Transverse colon (tissue), 4 donors: ENCODE measurements around the gene UBE2F. TPM values are rescaled to one million over a fixed set of nuclear protein-coding genes. Genes with fewer than 3 reads are reported as not detected.

Experiments
- DNase-seq: peaks from one replicate; pipeline ENCODE4 v3.0.0-alpha.2; 2019
- H3K27ac ChIP-seq, 4 donors: fragments of 200-600 bp; sonication (generic); 2 replicates each; pipeline ENCODE4 v1.5.1; 2016 to 2018; ENCODE audit warnings: inconsistent platforms in 4 of 4
- H3K27me3 ChIP-seq: fragments of 200-600 bp; sonication (generic); 2 replicates; pipeline ENCODE4 v1.5.1; 2017; ENCODE audit warnings: inconsistent platforms
- H3K36me3 ChIP-seq, 4 donors: fragments of 200-600 bp; sonication (generic); 2 replicates each; pipeline ENCODE4 v1.5.1; 2017 to 2019; ENCODE audit warnings: inconsistent platforms in 4 of 4
- H3K4me1 ChIP-seq, 4 donors: fragments of 200-600 bp; sonication (generic); 2 replicates each; pipeline ENCODE4 v1.5.1; 2017 to 2020; ENCODE audit warnings: inconsistent platforms in 4 of 4
- H3K4me3 ChIP-seq, 4 donors: fragments of 200-600 bp; sonication (generic); 1 replicate in 1 of 4; 2 replicates in 3 of 4; pipeline versions ENCODE4 v1.5.1 to v1.6.1; 2017 to 2019; ENCODE audit warnings: inconsistent platforms in 4 of 4
- H3K9me3 ChIP-seq, 2 donors: fragments of 200-600 bp; sonication (generic); 2 replicates each; pipeline ENCODE4 v1.5.1; 2017 to 2019; ENCODE audit warnings: inconsistent platforms in 2 of 2
- CTCF ChIP-seq, 5 experiments: fragments of 200-600 bp in 3 of 5; fragments of 450-650 bp in 2 of 5; sonication (generic) in 3 of 5; IDR thresholded peaks; 1 replicate in 2 of 5; 2 replicates in 3 of 5; pipeline ENCODE4 v1.5.1; 2016 to 2017; ENCODE audit warnings: antibody characterized with exemption in 5 of 5, inconsistent platforms in 3 of 5, mild to moderate bottlenecking in 2 of 5, moderate library complexity in 1 of 5
- EP300 ChIP-seq: sonication (generic); formaldehyde crosslinking; IDR thresholded peaks from one replicate; pipeline ENCODE4 v1.6.1; 2017; ENCODE audit warnings: antibody characterized with exemption, low read depth
- POLR2A ChIP-seq: fragments of 450-650 bp; IDR thresholded peaks from one replicate; pipeline ENCODE4 v1.6.1; 2016; ENCODE audit warnings: antibody characterized with exemption, mild to moderate bottlenecking, moderate library complexity
- POLR2AphosphoS5 ChIP-seq, 3 donors: sonication (generic); formaldehyde crosslinking; IDR thresholded peaks; one replicate each; pipeline ENCODE4 v1.6.1; 2016; ENCODE audit warnings: antibody characterized with exemption in 3 of 3
- WGBS, 2 donors: methylation state at CpG; one replicate each; pipeline ENCODE4 v1.1.5; 2018; ENCODE audit warnings: low coverage in 1 of 2; 5-methylcytosine and 5-hydroxymethylcytosine counted together
- in situ Hi-C, 4 donors: fragments of 200-750 bp; cut with MboI; loops; one replicate each; pipeline versions ENCODE4 v1.15.0 to v1.15.1; 2017; ENCODE audit warnings: low sequenced_read_pairs in 3 of 4, low pct_ligation_motif_present in 1 of 4, low pct_unique_long_range_greater_than_20kb in 1 of 4
- intact Hi-C: fragments of 100-400 bp; cut with DNase I; formaldehyde crosslinking; loops from one replicate; pipeline ENCODE4 v1.15.1; 2023; ENCODE audit warnings: low total_unique reads
- total RNA-seq, 4 donors: library from RNA; depleted of rRNA; stranded (reverse); fragments of >200 nt; gene quantifications; one replicate each; pipeline ENCODE4 v1.1.0, GENCODE V29; 2016

The UBE2F gene
- total RNA-seq, 4 donors from 2014 or later: 66.8 to 79.4 (median 70.5) TPM

GRCh38 chr2:237921967-237922492 is 44.8 kb upstream of the UBE2F start:
- in situ Hi-C loops: no loop called here
- H3K27ac ChIP-seq: peak overlapping the region in 2 of 4 donors; percentile 61 to 83
- H3K4me3 ChIP-seq: no peak overlapping the region

DNA sequence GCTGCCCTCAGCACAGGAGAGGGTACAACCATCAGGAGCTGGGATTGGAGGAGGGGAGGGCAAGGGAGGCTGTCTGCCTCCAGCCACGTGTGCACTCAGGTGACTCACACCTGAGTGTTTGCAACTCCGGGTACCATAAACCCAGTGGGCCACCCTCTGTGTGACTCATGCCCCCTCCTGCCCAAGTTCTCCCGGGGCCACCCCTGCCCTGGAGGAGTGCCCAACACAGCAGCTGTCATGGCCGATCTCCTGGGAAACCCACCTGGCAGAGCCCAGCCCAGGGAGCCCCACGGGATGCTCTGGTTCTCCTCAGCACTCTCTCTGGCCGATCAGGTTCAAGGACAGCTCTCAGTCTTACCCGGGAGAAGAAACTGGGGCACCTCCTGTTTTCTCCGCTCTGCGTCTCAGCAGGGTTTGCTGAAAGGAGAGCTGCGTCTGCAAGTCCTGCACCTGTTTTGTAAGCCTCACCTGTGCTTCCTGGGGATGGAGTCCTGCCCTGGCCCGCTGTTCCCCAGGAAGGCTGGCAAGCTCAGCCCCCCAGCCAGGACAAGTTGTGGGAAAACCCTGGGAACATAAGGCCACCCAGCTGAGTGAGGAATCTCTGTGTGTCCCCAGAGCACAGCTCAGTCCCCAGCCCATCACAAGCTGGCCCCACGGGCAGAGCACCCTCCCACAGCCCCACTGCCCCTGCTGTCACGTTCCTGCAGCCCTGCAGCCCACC is 44.0 kb upstream of the UBE2F start:
- no peak for DNase-seq
- WGBS, 2 donors: 39% methylated on average over 12 of the region's 13 CpGs; no CpG with 5 or more reads in 1 of the 2 donors
- H3K36me3 ChIP-seq: no peaks in the 10 kb centered on the region
- TF ChIP-seq CTCF (IDR thresholded peaks at IDR 0.05) (no peak), EP300 (no peak), POLR2AphosphoS5 (IDR thresholded peaks at IDR 0.05) (no peak), POLR2A (no peak)
- intact Hi-C loops: loop anchor here (10.0 kb wide), 1 partner anchor 68 kb away; the partner anchor contains the start of gene RAMP1
- peaks cover 0 to 4% (median 0%) of the 10 kb centered on the region in 4 donors for H3K4me1 ChIP-seq
- no peak overlapping the region for H3K4me3 ChIP-seq
- no peaks in the 10 kb centered on the region for H3K27me3 ChIP-seq
- H3K9me3 ChIP-seq: no peaks in the 10 kb centered on the region
- H3K27ac ChIP-seq: peak overlapping the region; percentile 13 to 83 (median 54)
- in situ Hi-C loops: no loop called here

More at GRCh38 chr2:237921967-237922492, 44.8 kb upstream of the UBE2F start:
- Histone ChIP-seq H3K27me3 (no peaks in the 10 kb centered on the region), H3K9me3 (no peaks in the 10 kb centered on the region), H3K36me3 (no peaks in the 10 kb centered on the region), H3K4me1 (peaks cover 0 to 4% (median 0%) of the 10 kb centered on the region in 4 donors)
- DNase-seq: no peak
- intact Hi-C loops: loop anchor here (10.0 kb wide), 1 partner anchor 67 kb away; the partner anchor contains the start of gene RAMP1
- WGBS, 2 donors: 83 to 86% methylated on average over 5 to 10 of the region's 10 CpGs
- TF ChIP-seq CTCF (IDR thresholded peaks at IDR 0.05): no peak
- TF ChIP-seq POLR2A: no peak
- TF ChIP-seq EP300: no peak
- no peak for TF ChIP-seq POLR2AphosphoS5 (IDR thresholded peaks at IDR 0.05)

DNA sequence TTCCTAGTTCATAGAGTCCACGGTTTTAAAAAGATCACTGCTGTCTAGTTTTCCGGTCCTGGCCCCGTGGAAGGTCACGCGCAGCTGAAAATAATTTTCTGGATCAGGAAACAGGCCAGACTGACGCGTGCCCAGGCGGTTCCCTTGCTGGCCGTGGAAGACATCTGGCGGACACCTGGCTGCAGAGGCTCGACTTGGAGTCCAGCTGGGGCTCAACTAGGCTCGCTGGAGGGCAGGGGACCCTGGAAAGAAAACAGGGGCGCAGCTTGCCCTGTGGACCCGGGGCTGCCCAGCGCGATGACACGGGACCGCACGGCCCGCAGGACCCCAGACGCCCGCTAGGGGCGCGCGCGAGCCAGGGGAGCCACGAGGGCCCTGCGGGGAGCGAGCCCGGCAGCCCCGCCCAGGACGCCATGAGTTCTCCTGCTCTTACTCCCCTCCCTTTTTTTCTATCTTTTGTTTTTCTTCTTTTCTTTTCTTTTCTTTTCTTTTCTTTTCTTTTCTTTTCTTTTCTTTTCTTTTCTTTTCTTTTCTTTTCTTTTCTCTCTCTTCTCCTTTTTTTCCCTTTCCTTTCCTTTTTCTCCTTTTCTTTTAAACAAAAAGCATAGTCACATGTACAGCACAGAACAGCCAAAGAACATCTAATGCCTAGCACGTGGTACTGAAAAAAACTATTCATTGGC is 43.2 kb upstream of the UBE2F start:
- intact Hi-C loops (loop anchor here (10.0 kb wide), 1 partner anchor 69 kb away; the partner anchor contains the start of gene RAMP1), in situ Hi-C loops (no loop called here)
- Histone ChIP-seq H3K4me1 (peaks cover 0 to 4% (median 0%) of the 10 kb centered on the region in 4 donors), H3K27me3 (no peaks in the 10 kb centered on the region), H3K9me3 (no peaks in the 10 kb centered on the region), H3K27ac (peak overlapping the region; percentile 13 to 83 (median 54)), H3K4me3 (peak overlapping the region in 1 of 4 donors; percentile 17), H3K36me3 (no peaks in the 10 kb centered on the region)
- peak; percentile 68 for DNase-seq
- WGBS, 2 donors: 3 to 47% methylated on average over 7 to 33 of the region's 33 CpGs
- TF ChIP-seq CTCF (IDR thresholded peaks at IDR 0.05) (peak; percentile 80 to 94 (median 90)), POLR2A (no peak), EP300 (no peak), POLR2AphosphoS5 (IDR thresholded peaks at IDR 0.05) (peak in 2 of 3 donors; percentile 48 to 64)

GRCh38 chr2:237924164-237924534 is 42.7 kb upstream of the UBE2F start:
- no peak for DNase-seq
- TF ChIP-seq EP300 (no peak), POLR2AphosphoS5 (IDR thresholded peaks at IDR 0.05) (no peak), CTCF (IDR thresholded peaks at IDR 0.05) (no peak), POLR2A (no peak)
- peak overlapping the region in 1 of 4 donors; percentile 83 for H3K27ac ChIP-seq
- WGBS, 2 donors: 84 to 95% methylated on average over 4 to 14 of the region's 14 CpGs
- H3K4me1 ChIP-seq: peaks cover 0 to 4% (median 0%) of the 10 kb centered on the region in 4 donors
- H3K36me3 ChIP-seq: no peaks in the 10 kb centered on the region
- in situ Hi-C loops (no loop called here), intact Hi-C loops (loop anchor here (10.0 kb wide), 1 partner anchor 69 kb away; the partner anchor contains the start of gene RAMP1)
- no peaks in the 10 kb centered on the region for H3K9me3 ChIP-seq
- H3K4me3 ChIP-seq: no peak overlapping the region
- H3K27me3 ChIP-seq: no peaks in the 10 kb centered on the region
